Osteoblast (primary cell): ENCODE results near the gene CCDC190. TPM values are rescaled to one million over a fixed set of nuclear protein-coding genes. Genes with fewer than 3 reads are reported as not detected.
A peak's percentile ranks its signal among the peaks of the same experiment; 100 is the strongest.
"Not testable (repeated sequence)": the region's sequence is repeated elsewhere in the genome, so short reads cannot be mapped to it uniquely, and the experiment has no call there.

ENCODE experiments used
- DNase-seq: peaks from one replicate; pipeline ENCODE4 v3.0.0; 2011; ENCODE audit warnings: low spot score, mixed read lengths; ENCODE audit not compliant: insufficient read length; ENCODE audit errors: missing footprints
- H2AFZ ChIP-seq: 2 replicates; pipeline ENCODE4 v1.6.0; 2011; ENCODE audit warnings: mild to moderate bottlenecking, low read length
- H3K27ac ChIP-seq: 2 replicates; pipeline ENCODE4 v1.5.1; 2011; ENCODE audit warnings: mild to moderate bottlenecking, low read depth, low read length, moderate library complexity
- H3K27me3 ChIP-seq: 2 replicates; pipeline ENCODE4 v1.6.0; 2012; ENCODE audit warnings: mild to moderate bottlenecking, control low read depth, inconsistent platforms, low read length, moderate library complexity; ENCODE audit not compliant: insufficient read depth
- H3K36me3 ChIP-seq: 2 replicates; pipeline ENCODE4 v1.5.1; 2011; ENCODE audit warnings: mild to moderate bottlenecking, low read length, control low read depth, moderate library complexity; ENCODE audit not compliant: insufficient read depth
- H3K4me1 ChIP-seq: 2 replicates; pipeline ENCODE4 v1.5.1; 2011; ENCODE audit warnings: mild to moderate bottlenecking, low read length, control low read depth, moderate library complexity; ENCODE audit not compliant: insufficient read depth
- H3K4me2 ChIP-seq: 2 replicates; pipeline ENCODE4 v1.6.0; 2011; ENCODE audit warnings: mild to moderate bottlenecking, low read length; ENCODE audit not compliant: insufficient read depth
- H3K4me3 ChIP-seq: fragments of 200-600 bp; sonication (generic); 3 replicates; pipeline ENCODE4 v1.5.1; 2012; ENCODE audit warnings: mild to moderate bottlenecking, low read length, inconsistent platforms; ENCODE audit not compliant: insufficient read depth
- H3K79me2 ChIP-seq: 2 replicates; pipeline ENCODE4 v1.6.0; 2012; ENCODE audit warnings: mild to moderate bottlenecking, low read length, control low read depth, inconsistent platforms; ENCODE audit not compliant: insufficient read depth
- H3K9me3 ChIP-seq: 2 replicates; pipeline ENCODE4 v1.5.1; 2011; ENCODE audit warnings: low read depth, low read length, control low read depth
- H4K20me1 ChIP-seq: 2 replicates; pipeline ENCODE4 v1.6.0; 2012; ENCODE audit warnings: mild to moderate bottlenecking, low read length, control low read depth; ENCODE audit not compliant: insufficient read depth
- CTCF ChIP-seq: IDR thresholded peaks from 2 replicates; pipeline ENCODE4 v1.5.1; 2011; ENCODE audit warnings: mild to moderate bottlenecking, low read depth, low read length, moderate library complexity; ENCODE audit errors: extremely low read depth
- total RNA-seq: library from RNA; depleted of rRNA; stranded (reverse); fragments of >200 nt; gene quantifications from 2 replicates; pipeline ENCODE4 v1.2.3, GENCODE V29; 2012

Gene CCDC190
- total RNA-seq, 1 donor, result 1.1 TPM

- Histone ChIP-seq H3K27ac (peak overlapping the region; percentile 97), H3K4me2 (peak overlapping the region; percentile 69), H3K36me3 (no peaks in the 10 kb centered on the region), H4K20me1 (no peaks in the 10 kb centered on the region), H3K27me3 (no peaks in the 10 kb centered on the region), H3K79me2 (no peaks in the 10 kb centered on the region), H3K4me1 (peaks cover 30% of the 10 kb centered on the region), H3K9me3 (no peaks in the 10 kb centered on the region), H3K4me3 (peak overlapping the region; percentile 16), H2AFZ (no peak overlapping the region)
- TF ChIP-seq CTCF, result no peak
- DNase-seq, result no peak
Measured at GRCh38 chr1:162872981-162873380, 12.0 kb upstream of the CCDC190 start.

GRCh38 chr1:162871417-162871816 is 10.4 kb upstream of the CCDC190 start:
- not testable (repeated sequence) for H2AFZ ChIP-seq, H3K27ac ChIP-seq, H3K27me3 ChIP-seq, DNase-seq, H3K36me3 ChIP-seq, H3K9me3 ChIP-seq, H3K79me2 ChIP-seq, H4K20me1 ChIP-seq, H3K4me2 ChIP-seq, H3K4me3 ChIP-seq
- H3K4me1 ChIP-seq, result peaks cover 22% of the 10 kb centered on the region

- no peaks in the 10 kb centered on the region for H4K20me1 ChIP-seq
- H3K9me3 ChIP-seq, result no peaks in the 10 kb centered on the region
- no peak for DNase-seq
- H2AFZ ChIP-seq, result no peak overlapping the region
- no peaks in the 10 kb centered on the region for H3K27me3 ChIP-seq
- TF ChIP-seq CTCF, result no peak
- no peak overlapping the region for H3K4me3 ChIP-seq
- no peaks in the 10 kb centered on the region for H3K79me2 ChIP-seq
- no peak overlapping the region for H3K4me2 ChIP-seq
- no peaks in the 10 kb centered on the region for H3K36me3 ChIP-seq
- no peak overlapping the region for H3K27ac ChIP-seq
- H3K4me1 ChIP-seq, result peaks cover 13% of the 10 kb centered on the region
Measured at GRCh38 chr1:162868972-162869371, 8.0 kb upstream of the CCDC190 start.

GRCh38 chr1:162861625-162862024 is 650 bp upstream of the CCDC190 start:
- H4K20me1 ChIP-seq, result no peaks in the 10 kb centered on the region
- H3K4me1 ChIP-seq, result peaks cover 48% of the 10 kb centered on the region
- no peak for TF ChIP-seq CTCF
- peak overlapping the region; percentile 33 for H2AFZ ChIP-seq
- H3K36me3 ChIP-seq, result no peaks in the 10 kb centered on the region
- H3K79me2 ChIP-seq, result no peaks in the 10 kb centered on the region
- peak overlapping the region; percentile 68 for H3K27ac ChIP-seq
- no peaks in the 10 kb centered on the region for H3K9me3 ChIP-seq
- H3K4me3 ChIP-seq, result no peak overlapping the region
- DNase-seq, result no peak
- peak overlapping the region; percentile 39 for H3K4me2 ChIP-seq
- H3K27me3 ChIP-seq, result no peaks in the 10 kb centered on the region
